GM19351 (cell line): ENCODE measurements around the gene GNB2.
"Not testable (repeated sequence)": the region's sequence is repeated elsewhere in the genome, so short reads cannot be mapped to it uniquely, and the experiment has no call there.

Experiments
- ATAC-seq: cut with Tn5 transposase; IDR thresholded peaks from one replicate; pipeline ENCODE4 v1.9.1; 2021; ENCODE audit warnings: mild to moderate bottlenecking, moderate library complexity; ENCODE audit not compliant: unreplicated experiment

GNB2 gene

DNA sequence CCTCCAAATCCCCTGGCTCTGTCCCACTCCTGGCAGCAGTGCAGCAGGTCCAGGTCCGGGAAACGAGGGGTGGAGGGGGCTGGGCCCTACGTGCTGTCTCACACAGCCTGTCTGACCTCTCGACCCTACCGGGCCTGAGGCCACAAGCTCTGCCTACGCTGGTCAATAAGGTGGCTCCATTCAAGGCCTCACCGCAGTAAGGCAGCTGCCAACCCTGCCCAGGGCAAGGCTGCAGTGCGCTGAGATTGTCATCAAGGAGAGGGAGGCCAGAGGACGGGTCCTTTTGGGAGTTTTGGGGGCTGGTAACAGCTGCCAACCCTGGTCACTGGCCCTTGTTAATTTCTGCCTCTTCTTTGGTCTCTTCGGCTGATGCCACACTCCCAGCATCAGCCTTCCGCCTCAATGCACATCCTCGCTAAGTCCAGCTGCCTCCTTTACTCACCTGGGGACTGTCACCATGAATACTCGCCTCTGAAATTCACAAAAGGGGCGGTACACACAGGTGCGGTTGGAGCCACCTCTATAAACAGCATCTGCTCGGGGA lies 50.3 kb downstream of the GNB2 start:
- ATAC-seq = no peak

DNA sequence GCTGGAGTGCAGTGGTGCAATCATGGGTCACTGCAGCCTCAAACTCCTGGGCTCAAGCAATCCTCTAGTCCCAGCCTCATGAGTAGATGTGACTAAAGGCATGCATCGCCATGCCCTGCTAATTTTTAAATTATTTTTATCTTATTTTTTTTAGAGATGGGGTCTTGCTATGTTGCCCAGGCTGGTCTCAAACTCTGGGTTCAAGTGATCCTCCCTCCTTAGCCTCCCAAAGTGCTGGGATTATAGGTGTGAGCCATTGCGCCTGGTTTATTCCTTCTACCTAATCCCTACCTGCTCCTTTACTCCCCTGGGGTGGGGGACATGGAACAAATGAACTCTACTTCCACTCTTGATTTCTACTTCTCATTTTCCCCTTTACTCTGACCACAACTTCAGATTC lies 50.8 kb downstream of the GNB2 start:
- ATAC-seq = not testable (repeated sequence)

DNA sequence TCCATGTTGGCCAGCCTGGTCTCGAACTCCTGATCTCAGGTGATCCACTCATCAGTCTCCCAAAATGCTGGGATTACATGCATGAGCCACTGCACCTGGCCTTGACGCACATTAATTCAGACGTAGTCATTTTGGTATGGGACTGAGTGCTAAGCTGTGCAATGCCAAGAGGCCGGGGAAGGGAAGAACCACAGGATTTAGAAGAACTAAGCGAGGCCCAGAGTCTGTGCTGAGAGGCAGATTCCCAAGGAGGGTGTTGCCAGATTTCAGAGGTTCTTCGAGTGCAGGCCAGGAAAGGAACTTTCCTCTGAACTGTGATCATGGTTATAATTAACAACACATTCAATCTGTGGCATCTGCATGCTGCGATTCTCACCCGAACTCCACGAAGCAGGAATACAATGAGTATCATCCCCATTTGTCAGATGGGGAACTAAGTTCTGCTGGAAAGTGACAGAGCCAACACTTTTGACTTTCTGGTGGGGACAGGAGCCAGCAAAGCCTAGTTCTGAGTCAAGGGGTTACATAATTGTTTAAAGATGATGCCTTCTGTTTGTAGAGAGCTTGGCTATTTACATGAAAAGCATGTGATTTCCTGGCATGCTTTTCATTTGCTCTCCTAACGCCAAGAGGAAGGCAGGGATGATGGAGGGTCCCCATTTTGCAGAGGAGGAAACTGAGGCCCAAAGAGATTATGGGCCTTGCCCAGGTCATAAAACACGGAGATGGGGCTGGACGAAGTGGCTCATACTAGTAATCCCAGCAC lies 53.6 kb downstream of the GNB2 start:
- ATAC-seq = no peak

DNA sequence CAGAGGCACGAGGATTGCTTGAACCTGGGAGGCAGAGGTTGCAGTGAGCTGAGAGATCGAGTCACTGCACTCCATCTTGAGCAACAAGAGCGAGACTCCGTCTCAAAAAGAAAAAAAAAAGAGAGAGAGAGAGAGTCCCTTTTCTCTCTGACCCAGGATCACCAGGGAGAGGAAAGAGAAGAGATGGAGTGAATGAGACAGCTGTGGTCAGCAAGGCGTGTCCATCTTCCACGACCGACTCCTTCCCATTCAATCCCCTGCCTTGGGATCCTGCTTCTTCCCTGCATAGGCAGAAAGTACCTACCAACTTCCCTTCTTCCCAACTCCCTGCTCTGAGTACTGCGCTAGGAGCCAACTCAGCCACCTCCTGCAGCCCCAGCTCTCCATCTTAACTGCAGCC lies 54.7 kb downstream of the GNB2 start:
- no peak for ATAC-seq
